GM18951 (cell line): ENCODE data around the gene AP1S1.

ENCODE experiments used
- POLR2A ChIP-seq: IDR thresholded peaks from 4 replicates; pipeline ENCODE4 v1.6.1; 2011; ENCODE audit warnings: mild to moderate bottlenecking; ENCODE audit not compliant: insufficient read length, insufficient read depth; ENCODE audit errors: extremely low read depth
- in situ Hi-C: fragments of 300-500 bp; cut with MboI; formaldehyde crosslinking; loops from one replicate; pipeline ENCODE4 v1.12.0; 2022; ENCODE audit warnings: low sequenced_read_pairs, mixed read lengths, inconsistent platforms; ENCODE audit not compliant: unreplicated experiment

Gene AP1S1

DNA sequence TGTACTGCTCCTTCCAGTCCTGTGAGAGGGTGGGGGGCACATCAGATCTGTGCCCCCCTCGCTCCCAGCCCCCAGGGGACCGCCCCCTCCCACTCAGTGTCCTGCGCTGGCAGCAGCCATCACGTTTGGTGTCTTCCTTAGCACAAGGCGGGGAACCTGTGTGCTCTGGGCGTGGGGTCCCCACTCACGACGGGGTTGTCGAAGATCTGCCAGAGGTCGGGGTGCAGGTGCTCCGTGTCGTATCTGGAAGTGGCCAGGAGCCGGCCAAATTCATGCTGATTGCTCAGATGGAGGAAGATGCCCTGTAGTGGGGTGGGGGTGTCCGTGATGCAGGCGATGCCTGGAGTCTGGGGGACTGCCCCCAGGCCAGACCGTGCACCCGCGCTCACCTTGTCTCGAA lies 55.9 kb downstream of the AP1S1 start:
- in situ Hi-C loops: no loop called here

More for the DNA sequence above, 55.9 kb downstream of the AP1S1 start:
- no peak for TF ChIP-seq POLR2A
